22Rv1 (cell line): ENCODE measurements around the gene RPS19.

Experiments used
- CTCF ChIP-seq: fragments of 450-650 bp; IDR thresholded peaks from 2 replicates; pipeline ENCODE4 v1.5.1; 2017; ENCODE audit warnings: mild to moderate bottlenecking
- ZFX ChIP-seq: fragments of 450-650 bp; IDR thresholded peaks from 2 replicates; pipeline ENCODE4 v1.6.1; 2017; ENCODE audit warnings: antibody characterized with exemption, borderline replicate concordance

GRCh38 chr19:41863209-41863931, 3.3 kb downstream of the RPS19 start:
- no peak for TF ChIP-seq CTCF
- no peak for TF ChIP-seq ZFX
